NCI-H446 treated with DMSO at 0.1 percent for 48 hours (cell line): Measurements from ENCODE around the gene CTDSP1.

Experiments used
- DNase-seq: peaks from one replicate; lab custom pipeline; 2025; lab: John Stamatoyannopoulos, UW

The CTDSP1 gene

GRCh38 chr2:218383892-218384519, 15.7 kb upstream of the CTDSP1 start:
- no peak for DNase-seq

GRCh38 chr2:218384975-218385374, 14.7 kb upstream of the CTDSP1 start:
- no peak for DNase-seq

GRCh38 chr2:218386505-218387368, 12.9 kb upstream of the CTDSP1 start:
- DNase-seq = no peak

- no peak for DNase-seq
These were observed 12.1 kb upstream of the CTDSP1 start for GRCh38 chr2:218387369-218388194.

- no peak for DNase-seq
These were observed 10.1 kb upstream of the CTDSP1 start for GRCh38 chr2:218389333-218390150.

GRCh38 chr2:218391202-218391601, 8.5 kb upstream of the CTDSP1 start:
- DNase-seq = no peak

GRCh38 chr2:218392459-218392858, 7.2 kb upstream of the CTDSP1 start:
- no peak for DNase-seq

GRCh38 chr2:218392891-218393462, 6.7 kb upstream of the CTDSP1 start:
- no peak for DNase-seq

GRCh38 chr2:218393750-218394290, 5.8 kb upstream of the CTDSP1 start:
- DNase-seq = no peak

GRCh38 chr2:218394298-218395089, 5.2 kb upstream of the CTDSP1 start:
- no peak for DNase-seq

- DNase-seq = no peak
These were observed 4.6 kb upstream of the CTDSP1 start for GRCh38 chr2:218395090-218395444.

GRCh38 chr2:218395456-218395825, 4.2 kb upstream of the CTDSP1 start:
- DNase-seq = no peak

- DNase-seq = peak; percentile 85
These were observed 3.6 kb upstream of the CTDSP1 start for GRCh38 chr2:218395826-218396687.

- DNase-seq = peak; percentile 29
These were observed 2.8 kb upstream of the CTDSP1 start for GRCh38 chr2:218396688-218397462.

- DNase-seq = no peak
These were observed 2.2 kb upstream of the CTDSP1 start for GRCh38 chr2:218397463-218397819.

- no peak for DNase-seq
These were observed 1.7 kb upstream of the CTDSP1 start for GRCh38 chr2:218397820-218398436.

- DNase-seq = no peak
These were observed 954 bp upstream of the CTDSP1 start for GRCh38 chr2:218398437-218399390.
